Breast epithelium (tissue), 3 donors: ENCODE data around the gene CLCN2.

ENCODE experiments used
- CTCF ChIP-seq, 3 donors: fragments of 450-650 bp; IDR thresholded peaks; one replicate each; pipeline ENCODE4 v1.5.1; 2016 to 2017; ENCODE audit warnings: antibody characterized with exemption in 3 of 3, mild to moderate bottlenecking in 3 of 3, moderate library complexity in 3 of 3
- POLR2A ChIP-seq: fragments of 450-650 bp; IDR thresholded peaks from one replicate; pipeline ENCODE4 v1.6.1; 2016; ENCODE audit warnings: antibody characterized with exemption, mild to moderate bottlenecking, moderate library complexity
- POLR2AphosphoS5 ChIP-seq, 3 donors: sonication (generic); formaldehyde crosslinking; IDR thresholded peaks; one replicate each; pipeline ENCODE4 v1.6.1; 2017; ENCODE audit warnings: antibody characterized with exemption in 3 of 3

- TF ChIP-seq CTCF (IDR thresholded peaks at IDR 0.05) (no peak), POLR2A (no peak), POLR2AphosphoS5 (IDR thresholded peaks at IDR 0.05) (no peak)
Measured at GRCh38 chr3:184379358-184380184, 18.2 kb upstream of the CLCN2 start, which contains the start of gene CHRD.
